Endothelial cell of umbilical vein (primary cell): ENCODE data around the gene PTGER3. TPM values are rescaled to one million over a fixed set of nuclear protein-coding genes. Genes with fewer than 3 reads are reported as not detected.

Experiments used
- BruUV-seq: library from RNA; stranded (reverse); fragments of 400-500 nt; replicated peaks from 2 replicates; lab custom pipeline; 2021; lab: Mats Ljungman, UMichigan
- CTCF ChIA-PET: fragments of 300-600, 350-600 bp; sonication (Branson Sonifier 250); formaldehyde crosslinking; loops from one replicate; lab custom pipeline; 2021; ENCODE audit warnings: antibody characterized with exemption, inconsistent platforms; lab: Charles Lee
- POLR2A ChIA-PET: fragments of 300-600, 350-600 bp; sonication (Branson Sonifier 250); formaldehyde crosslinking; loops from one replicate; lab custom pipeline; 2021; ENCODE audit warnings: antibody characterized with exemption, inconsistent platforms; lab: Charles Lee
- DNase-seq: peaks from one replicate; pipeline ENCODE4 v3.0.0-alpha.2; 2011; ENCODE audit warnings: low read depth, low spot score
- FAIRE-seq: peaks from 2 replicates; lab custom pipeline; 2011; peaks lifted over from hg19 to GRCh38; lab: Jason Lieb, UNC
- H2AFZ ChIP-seq: 2 replicates; pipeline ENCODE4 v1.6.0; 2012; ENCODE audit warnings: low read depth, low read length, control low read depth, inconsistent platforms
- H3K27ac ChIP-seq: 2 replicates; pipeline ENCODE4 v1.5.1; 2011; ENCODE audit warnings: low read depth, mild to moderate bottlenecking, control low read depth, low read length, moderate library complexity; ENCODE audit not compliant: insufficient read depth
- H3K27me3 ChIP-seq, 2 experiments: 2 replicates each; pipeline versions ENCODE4 v1.6.0 to v1.6.1; 2011; ENCODE audit warnings: low read length in 2 of 2, mixed read lengths in 1 of 2; ENCODE audit not compliant: control insufficient read depth in 2 of 2, insufficient read depth in 2 of 2
- H3K36me3 ChIP-seq, 2 experiments: 2 replicates in 1 of 2; 3 replicates in 1 of 2; pipeline ENCODE4 v1.5.1; 2011; ENCODE audit warnings: low read length in 2 of 2, mild to moderate bottlenecking in 1 of 2, moderate library complexity in 1 of 2; ENCODE audit not compliant: control insufficient read depth in 2 of 2, insufficient read depth in 2 of 2; ENCODE audit errors: extremely low read depth in 1 of 2
- H3K4me1 ChIP-seq: 3 replicates; pipeline ENCODE4 v1.5.1; 2011; ENCODE audit warnings: mild to moderate bottlenecking, low read length; ENCODE audit not compliant: control insufficient read depth, insufficient read depth; ENCODE audit errors: extremely low read depth
- H3K4me2 ChIP-seq: 2 replicates; pipeline ENCODE4 v1.6.1; 2011; ENCODE audit warnings: low read length, control low read depth, mixed read lengths; ENCODE audit not compliant: insufficient read depth
- H3K4me3 ChIP-seq, 3 experiments: fragments of 200-600 bp in 1 of 3; sonication (generic), shearing (Covaris generic) in 1 of 3; replicated peaks in 1 of 3; 2 replicates each; pipeline ENCODE4 v1.5.1; 2011 to 2016; ENCODE audit warnings: control low read depth in 3 of 3, low read length in 3 of 3, mild to moderate bottlenecking in 2 of 3, inconsistent platforms in 1 of 3, low read depth in 1 of 3, moderate library complexity in 1 of 3; ENCODE audit not compliant: insufficient read depth in 1 of 3
- H3K79me2 ChIP-seq: 2 replicates; pipeline ENCODE4 v1.6.0; 2012; ENCODE audit warnings: low read length, inconsistent platforms; ENCODE audit not compliant: control insufficient read depth, insufficient read depth
- H3K9ac ChIP-seq: replicated peaks from 2 replicates; pipeline ENCODE3; 2011; ENCODE audit warnings: low read length, control low read depth; ENCODE audit not compliant: insufficient read depth; ENCODE audit errors: extremely low read depth
- H3K9me1 ChIP-seq: replicated peaks from 3 replicates; pipeline ENCODE4 v1.6.0; 2011; ENCODE audit warnings: mild to moderate bottlenecking, low read length; ENCODE audit not compliant: control insufficient read depth, insufficient read depth; ENCODE audit errors: extremely low read depth
- H3K9me3 ChIP-seq: replicated peaks from 2 replicates; pipeline ENCODE4 v1.5.1; 2012; ENCODE audit warnings: low read length, inconsistent platforms; ENCODE audit not compliant: control insufficient read depth, insufficient read depth
- H4K20me1 ChIP-seq: replicated peaks from 2 replicates; pipeline ENCODE3; 2011; ENCODE audit warnings: mild to moderate bottlenecking, low read length; ENCODE audit not compliant: control insufficient read depth, insufficient read depth; ENCODE audit errors: extremely low read depth
- CTCF ChIP-seq, 2 donors: IDR thresholded peaks; 1 replicate in 1 of 2; 2 replicates in 1 of 2; pipeline ENCODE4 v1.5.1; 2011; ENCODE audit warnings: low read length in 2 of 2, mild to moderate bottlenecking in 2 of 2, moderate library complexity in 2 of 2, control low read depth in 1 of 2, inconsistent platforms in 1 of 2, low read depth in 1 of 2; ENCODE audit not compliant: insufficient read depth in 1 of 2; ENCODE audit errors: extremely low read depth in 1 of 2
- EZH2 ChIP-seq: IDR thresholded peaks from 2 replicates; pipeline ENCODE4 v1.6.1; 2012; ENCODE audit warnings: borderline replicate concordance, low read depth, mild to moderate bottlenecking, moderate library complexity, low read length, inconsistent platforms; ENCODE audit not compliant: severe bottlenecking
- FOS ChIP-seq: IDR thresholded peaks from 2 replicates; pipeline ENCODE4 v1.6.1; 2011; ENCODE audit warnings: mild to moderate bottlenecking, low read length, moderate library complexity, borderline replicate concordance; ENCODE audit not compliant: insufficient read depth
- GATA2 ChIP-seq: IDR thresholded peaks from 2 replicates; pipeline ENCODE4 v1.7.0; 2011; ENCODE audit warnings: low read depth, mild to moderate bottlenecking, moderate library complexity, mixed read lengths, low read length; ENCODE audit not compliant: insufficient read length, insufficient read depth
- JUN ChIP-seq: IDR thresholded peaks from 2 replicates; pipeline ENCODE4 v1.6.1; 2011; ENCODE audit warnings: borderline replicate concordance, low read depth; ENCODE audit not compliant: insufficient read length, insufficient read depth
- MAX ChIP-seq: IDR thresholded peaks from 2 replicates; pipeline ENCODE4 v1.6.1; 2011; ENCODE audit not compliant: insufficient read depth, insufficient read length
- MYC ChIP-seq: IDR thresholded peaks from one replicate; pipeline ENCODE4 v1.6.1; 2011; ENCODE audit warnings: mild to moderate bottlenecking, low read depth, low read length
- POLR2A ChIP-seq: IDR thresholded peaks from 2 replicates; pipeline ENCODE4 v1.6.1; 2012; ENCODE audit warnings: low read depth, mild to moderate bottlenecking, control low read depth, low read length
- POLR2AphosphoS5 ChIP-seq: IDR thresholded peaks from 2 replicates; pipeline ENCODE4 v1.6.1; 2012; ENCODE audit warnings: low read depth, mild to moderate bottlenecking, control low read depth, low read length, moderate library complexity; ENCODE audit not compliant: insufficient read depth
- dilution Hi-C: fragments of 300-500 bp; cut with MboI; formaldehyde crosslinking; loops from one replicate; pipeline ENCODE4 v1.15.0; 2019; ENCODE audit warnings: low sequenced_read_pairs; ENCODE audit not compliant: extremely low pct_ligation_motif_present
- intact Hi-C: fragments of 100-400 bp; cut with micrococcal nuclease; formaldehyde crosslinking; loops from one replicate; pipeline ENCODE4 v1.10.0; 2022
- polyA plus RNA-seq, 4 experiments: library from polyadenylated mRNA; depleted of rRNA in 3 of 4; stranded (reverse) in 3 of 4; unstranded in 1 of 4; fragments of >200 nt; gene quantifications; 2 replicates each; pipeline versions ENCODE4 v1.2.1 to v1.2.3, GENCODE V29; 2011 to 2012; ENCODE audit warnings: missing spikeins in 1 of 4
- total RNA-seq: library from RNA; stranded (reverse); gene quantifications from 2 replicates; pipeline ENCODE4 v1.2.3, GENCODE V29; 2021

PTGER3 gene
- total and polyA plus RNA-seq, 2 donors (not counting 3 experiments of a cell fraction or from before 2014, with no cell fraction given): 0.01 TPM; not detected in 1

- Histone ChIP-seq H3K27ac (no peak overlapping the region), H3K9me1 (no peaks in the 10 kb centered on the region), H2AFZ (no peak overlapping the region), H3K79me2 (no peaks in the 10 kb centered on the region), H3K4me3 (no peak overlapping the region), H3K27me3 (no peaks in the 10 kb centered on the region), H4K20me1 (no peaks in the 10 kb centered on the region), H3K9me3 (no peaks in the 10 kb centered on the region), H3K4me2 (no peak overlapping the region), H3K36me3 (no peaks in the 10 kb centered on the region), H3K9ac (no peak overlapping the region), H3K4me1 (no peaks in the 10 kb centered on the region)
- dilution Hi-C loops (no loop called here), intact Hi-C loops (no loop called here)
- TF ChIP-seq CTCF (IDR thresholded peaks at IDR 0.05; ENCODE audit: extremely low read depth in 1 of 2, insufficient read depth in 1 of 2, low read depth in 1 of 2, low read length in 2 of 2) (no peak), POLR2AphosphoS5 (no peak), GATA2 (no peak), FOS (no peak)
- CTCF ChIA-PET: no interaction called here
- no TSS peak for BruUV-seq
- DNase-seq (no peak), FAIRE-seq (no peak)
- POLR2A ChIA-PET: no interaction called here
These were observed 70.0 kb downstream of the PTGER3 start for GRCh38 chr1:70977575-70977974.

GRCh38 chr1:70977041-70977440 is 70.6 kb downstream of the PTGER3 start:
- H3K36me3 ChIP-seq: no peaks in the 10 kb centered on the region
- ChIA-PET CTCF (interaction anchor here (0.7 to 0.8 kb wide), 2 partner anchors 10 to 11 kb away, joined by 3 to 4 read pairs; no protein-coding TSS in a partner anchor), POLR2A (no interaction called here)
- no peaks in the 10 kb centered on the region for H3K9me3 ChIP-seq
- no peak overlapping the region for H3K4me3 ChIP-seq
- no peak overlapping the region for H3K4me2 ChIP-seq
- H3K79me2 ChIP-seq: no peaks in the 10 kb centered on the region
- no peak for TF ChIP-seq CTCF (IDR thresholded peaks at IDR 0.05; ENCODE audit: extremely low read depth in 1 of 2, insufficient read depth in 1 of 2, low read depth in 1 of 2, low read length in 2 of 2)
- no peak for TF ChIP-seq POLR2A
- TF ChIP-seq FOS: no peak
- no peak for TF ChIP-seq GATA2
- no peak for TF ChIP-seq JUN
- TF ChIP-seq MAX: no peak
- no peak for TF ChIP-seq EZH2
- no peak for TF ChIP-seq POLR2AphosphoS5
- TF ChIP-seq MYC: no peak
- no TSS peak for BruUV-seq
- intact Hi-C loops: no loop called here
- H4K20me1 ChIP-seq: no peaks in the 10 kb centered on the region
- DNase-seq: no peak
- H3K9me1 ChIP-seq: no peaks in the 10 kb centered on the region
- no peak for FAIRE-seq
- dilution Hi-C loops: no loop called here
- H3K27me3 ChIP-seq: no peaks in the 10 kb centered on the region
- no peak overlapping the region for H3K27ac ChIP-seq
- H2AFZ ChIP-seq: no peak overlapping the region
- no peak overlapping the region for H3K9ac ChIP-seq
- H3K4me1 ChIP-seq: no peaks in the 10 kb centered on the region
